NCI-H510A (cell line): ENCODE data around the gene DLX2.

Experiments
- DNase-seq: peaks from one replicate; lab custom pipeline; 2025; lab: John Stamatoyannopoulos, UW

DLX2 gene

DNA sequence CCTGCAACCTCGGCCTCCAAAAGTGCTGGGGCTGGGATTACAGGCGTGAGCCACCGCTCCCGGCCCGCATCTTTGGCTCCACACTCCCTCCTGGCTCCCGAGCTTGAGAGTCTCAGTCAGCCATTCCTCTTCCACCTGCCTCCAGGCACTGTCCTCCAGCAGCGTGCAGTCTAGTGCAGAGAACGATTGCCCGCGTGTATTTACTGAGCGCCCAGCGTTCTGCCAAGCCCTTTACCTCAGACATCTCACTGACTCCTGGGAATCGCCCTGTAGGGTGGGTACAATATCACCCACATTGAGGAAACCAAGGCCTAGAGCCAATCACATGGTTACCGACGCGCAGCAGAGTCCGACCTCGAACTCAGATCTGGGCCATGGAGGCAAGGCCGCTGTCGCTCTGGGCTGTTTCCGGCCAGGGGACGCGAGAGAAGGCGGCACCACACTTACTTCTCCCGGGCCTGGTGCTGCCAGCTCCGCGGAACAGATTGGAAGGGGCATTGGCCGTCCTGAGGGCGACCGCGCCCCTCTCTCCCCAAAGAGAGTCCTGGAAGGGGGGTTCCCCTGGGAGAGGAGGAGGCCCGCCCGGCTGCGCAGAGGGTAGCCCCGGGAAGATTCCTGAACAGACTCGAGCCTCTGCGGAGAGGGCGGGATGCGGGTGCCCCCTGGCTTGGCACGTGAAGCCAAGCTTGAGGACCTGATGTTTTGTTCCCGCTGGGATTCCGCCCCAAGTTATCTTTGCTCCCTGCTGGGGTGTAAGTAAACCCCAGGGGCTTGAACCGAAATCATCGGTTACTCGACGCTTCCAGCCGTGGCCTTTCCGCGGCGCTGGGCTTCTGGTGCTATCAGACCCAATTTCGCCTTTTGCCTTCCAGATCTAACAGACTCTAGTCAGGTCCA is 5.2 kb upstream of the DLX2 start:
- DNase-seq = no peak

DNA sequence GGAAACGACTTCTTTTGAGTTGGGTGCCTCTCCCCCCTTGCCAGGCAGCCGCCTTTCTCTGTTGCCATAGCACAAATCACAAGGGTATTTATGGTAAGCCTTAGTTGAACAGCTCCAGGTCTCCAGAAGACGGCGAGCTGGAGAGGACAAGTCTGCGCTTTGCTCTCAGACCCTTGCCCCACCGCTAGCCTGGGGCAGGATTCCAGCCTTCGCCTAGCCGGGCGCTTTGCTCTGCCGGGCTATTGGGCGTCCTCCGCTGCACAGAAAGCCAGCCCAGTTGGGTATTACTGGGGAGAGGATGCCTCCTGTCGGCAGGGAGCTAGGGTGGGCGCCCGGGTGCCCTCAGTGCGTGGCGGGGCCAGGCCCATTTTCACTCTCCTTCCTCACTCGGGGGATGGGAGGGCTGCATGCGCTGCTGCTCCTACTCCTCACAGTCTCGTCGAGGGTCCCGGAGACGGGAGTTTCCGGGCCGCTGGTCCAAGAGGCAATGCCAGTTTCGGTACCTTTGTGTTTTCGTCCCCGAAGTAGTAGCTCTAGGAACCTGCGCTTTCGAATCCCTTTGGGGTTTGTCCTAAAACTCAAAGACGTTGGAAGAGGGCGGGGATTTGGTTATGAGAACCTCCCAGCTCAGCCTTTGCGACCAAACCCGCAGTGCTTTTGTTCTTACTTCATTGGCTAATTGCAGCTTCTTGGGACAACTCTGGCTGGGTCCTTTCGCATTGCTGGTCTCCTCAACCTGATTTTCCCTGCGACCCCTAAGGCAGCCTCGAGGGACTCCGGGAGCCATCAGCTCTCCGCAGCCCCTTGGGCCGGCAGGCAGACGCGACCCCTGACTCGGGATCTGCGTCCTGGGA is 3.6 kb upstream of the DLX2 start:
- DNase-seq = peak; percentile 27

- no peak for DNase-seq
Measured at GRCh38 chr2:172105471-172106107, 2.9 kb upstream of the DLX2 start.

DNA sequence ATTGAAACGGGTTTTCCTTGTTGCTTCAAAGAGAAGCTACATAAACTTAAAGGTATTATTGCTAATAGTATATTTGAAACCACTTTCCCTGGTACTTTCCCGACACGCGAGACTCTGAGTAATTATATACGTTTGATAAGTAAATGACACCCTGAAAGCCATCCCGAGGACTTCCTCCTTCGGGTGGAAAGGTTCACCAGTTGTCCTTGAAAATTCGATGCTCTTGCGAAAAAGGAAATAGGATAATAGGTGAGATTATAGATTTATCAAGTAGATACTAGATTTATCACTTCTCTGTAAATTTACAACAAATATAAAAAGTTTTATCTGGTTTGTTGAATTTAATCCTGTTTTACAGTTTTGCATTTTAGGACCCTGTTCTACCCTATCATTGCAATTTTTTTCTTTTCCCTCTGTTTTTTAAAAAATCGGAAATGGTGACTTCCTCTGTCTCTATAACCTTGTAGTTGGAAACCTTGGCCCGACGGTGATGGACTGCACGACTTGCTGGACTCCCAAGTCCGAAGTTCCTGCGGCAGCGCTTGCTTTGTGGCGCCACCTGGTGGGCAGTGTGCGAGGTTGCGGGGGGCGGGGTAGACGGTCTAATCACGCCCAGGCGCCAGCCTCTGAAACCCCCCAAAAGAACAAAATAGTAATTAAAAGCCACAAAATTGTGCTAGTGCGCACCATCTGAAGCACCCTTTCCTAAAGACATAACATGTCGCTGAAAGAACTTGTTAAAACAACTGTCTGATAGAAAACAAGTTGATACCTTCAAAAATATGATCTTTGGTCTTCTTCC is 972 bp upstream of the DLX2 start:
- peak; percentile 76 for DNase-seq

- peak; percentile 55 for DNase-seq
Measured at GRCh38 chr2:172101821-172102390, 794 bp downstream of the DLX2 start.

GRCh38 chr2:172100935-172101820 is 1.5 kb downstream of the DLX2 start:
- DNase-seq = no peak

DNA sequence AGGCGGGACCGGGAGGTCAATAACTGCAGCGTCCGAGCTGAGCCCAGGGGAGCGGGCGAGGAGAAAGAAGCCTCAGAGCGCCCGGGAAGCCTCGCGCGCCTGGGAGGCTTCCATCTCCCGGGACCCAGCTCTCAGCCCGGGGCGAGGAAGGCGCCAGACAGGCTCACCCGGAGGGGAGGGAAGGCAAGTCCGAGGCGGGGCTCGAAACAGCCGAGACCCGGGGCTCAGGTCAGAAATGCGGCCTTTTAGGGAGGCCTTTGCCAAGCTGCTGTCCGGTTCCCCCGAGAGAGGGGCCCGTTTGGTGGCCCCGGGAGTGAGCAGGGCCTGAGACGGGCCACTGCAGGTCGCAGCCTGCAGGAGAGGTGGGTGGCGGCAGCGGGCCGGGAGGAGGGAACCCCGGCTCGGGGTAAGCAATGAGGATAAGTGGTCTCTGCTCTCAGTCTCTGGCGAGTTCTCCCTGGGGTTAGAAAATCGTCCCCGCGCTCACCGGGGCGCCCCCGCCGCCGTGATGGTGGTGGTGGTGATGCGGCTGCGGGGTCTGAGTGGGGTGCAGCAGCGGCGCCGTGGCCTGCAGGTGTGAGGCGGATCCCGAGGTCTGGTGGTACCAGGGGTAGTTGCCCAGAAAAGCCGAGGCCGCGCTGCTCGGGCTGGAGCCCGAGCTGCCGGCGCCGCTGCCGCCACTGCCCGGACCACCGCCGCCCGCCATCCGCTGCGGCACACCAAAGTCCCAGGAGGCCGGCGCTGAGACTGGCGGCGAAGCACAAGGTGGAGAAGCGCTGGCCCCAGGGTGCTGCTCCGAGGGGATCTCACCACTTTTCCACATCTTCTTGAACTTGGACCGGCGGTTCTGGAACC is 2.4 kb downstream of the DLX2 start:
- DNase-seq = no peak

- DNase-seq = no peak
Measured at GRCh38 chr2:172099472-172100079, 3.1 kb downstream of the DLX2 start.

DNA sequence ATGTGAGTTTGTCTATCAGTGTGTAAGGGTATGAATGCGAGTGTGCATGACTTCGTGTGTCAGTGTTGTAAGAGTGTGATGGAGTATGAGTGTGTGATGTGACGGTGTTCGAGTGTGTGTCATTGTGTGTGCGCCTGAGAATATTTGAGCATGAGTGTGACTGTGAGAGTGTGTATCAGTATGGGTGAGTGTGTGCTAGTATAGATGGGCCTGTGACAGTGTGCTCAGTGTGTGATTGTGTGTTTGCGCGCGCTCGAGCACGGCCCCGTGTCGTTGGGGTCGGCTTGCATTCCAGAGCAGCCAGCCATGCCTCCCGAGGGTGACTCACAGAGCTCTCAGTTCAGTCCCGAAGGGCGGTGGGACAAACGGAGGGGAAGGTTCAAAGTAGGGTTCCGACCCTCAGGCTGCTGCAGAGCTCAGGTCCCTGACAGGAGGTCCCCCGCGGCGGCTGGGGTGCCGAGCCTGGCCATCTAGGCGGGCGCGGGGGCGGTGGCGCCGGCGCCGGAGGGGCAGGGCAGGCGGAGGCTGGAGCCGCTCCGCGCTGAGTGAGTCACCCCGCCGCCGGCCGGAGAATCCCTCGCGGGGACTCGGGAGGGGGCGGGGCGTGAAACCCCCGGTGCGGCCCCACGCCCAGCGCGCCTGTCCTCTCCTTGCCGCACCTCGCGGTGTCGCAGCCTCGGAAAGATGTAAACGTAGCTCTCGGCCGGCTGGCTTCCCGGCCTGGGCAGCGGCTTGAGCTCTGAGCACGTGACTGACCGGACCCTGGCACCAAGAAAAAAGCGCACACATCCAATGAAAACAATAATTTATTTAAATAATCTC is 3.8 kb downstream of the DLX2 start:
- DNase-seq = no peak

- no peak for DNase-seq
Measured at GRCh38 chr2:172098287-172098649, 4.4 kb downstream of the DLX2 start.

- no peak for DNase-seq
Measured at GRCh38 chr2:172097557-172098131, 5.1 kb downstream of the DLX2 start.

DNA sequence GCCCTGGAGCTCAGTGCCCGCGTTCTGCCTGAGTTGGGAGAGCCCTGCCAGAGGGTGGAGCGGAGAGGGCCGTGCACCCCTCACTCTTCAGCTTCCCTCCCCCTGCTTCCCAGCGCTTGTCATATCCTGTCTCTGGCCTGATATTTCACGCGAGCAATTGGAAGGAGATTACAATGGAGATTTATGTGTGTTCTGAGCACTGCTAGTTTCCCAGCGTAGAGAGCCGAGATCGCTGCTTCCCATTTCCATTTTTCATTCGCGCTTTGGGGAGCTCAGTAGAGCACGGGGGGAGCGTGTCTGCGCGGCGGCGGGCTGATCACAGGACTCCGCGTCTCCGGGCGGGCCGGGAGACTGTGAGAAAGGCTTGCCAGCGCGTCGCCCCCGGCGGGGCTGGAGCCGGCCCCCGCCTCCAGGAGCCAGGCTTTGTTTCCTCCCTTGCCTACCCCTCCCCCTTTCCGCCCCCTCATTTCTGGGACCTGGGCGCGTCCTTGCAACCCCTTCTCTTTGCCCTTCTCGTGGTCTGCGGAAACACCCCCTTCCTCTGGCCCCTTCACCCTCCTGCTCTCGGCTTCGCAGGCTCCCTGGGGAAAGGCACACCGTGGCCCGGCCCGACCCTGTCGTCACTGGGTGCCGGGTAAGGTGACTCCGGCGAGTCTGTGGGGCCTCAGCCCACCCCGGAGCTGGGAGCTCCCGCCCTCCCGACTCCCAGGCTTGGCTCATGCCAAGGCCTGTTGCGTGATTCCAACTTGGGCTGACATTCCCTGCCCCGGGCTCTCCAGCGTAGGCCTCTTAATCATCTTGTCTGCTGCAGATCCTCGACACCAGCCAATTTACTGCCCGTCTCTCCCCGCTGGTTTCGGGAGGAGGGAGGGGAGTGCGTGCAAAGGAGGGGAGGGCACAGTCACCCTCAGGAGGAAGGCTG is 5.8 kb downstream of the DLX2 start:
- DNase-seq = peak; percentile 15

DNA sequence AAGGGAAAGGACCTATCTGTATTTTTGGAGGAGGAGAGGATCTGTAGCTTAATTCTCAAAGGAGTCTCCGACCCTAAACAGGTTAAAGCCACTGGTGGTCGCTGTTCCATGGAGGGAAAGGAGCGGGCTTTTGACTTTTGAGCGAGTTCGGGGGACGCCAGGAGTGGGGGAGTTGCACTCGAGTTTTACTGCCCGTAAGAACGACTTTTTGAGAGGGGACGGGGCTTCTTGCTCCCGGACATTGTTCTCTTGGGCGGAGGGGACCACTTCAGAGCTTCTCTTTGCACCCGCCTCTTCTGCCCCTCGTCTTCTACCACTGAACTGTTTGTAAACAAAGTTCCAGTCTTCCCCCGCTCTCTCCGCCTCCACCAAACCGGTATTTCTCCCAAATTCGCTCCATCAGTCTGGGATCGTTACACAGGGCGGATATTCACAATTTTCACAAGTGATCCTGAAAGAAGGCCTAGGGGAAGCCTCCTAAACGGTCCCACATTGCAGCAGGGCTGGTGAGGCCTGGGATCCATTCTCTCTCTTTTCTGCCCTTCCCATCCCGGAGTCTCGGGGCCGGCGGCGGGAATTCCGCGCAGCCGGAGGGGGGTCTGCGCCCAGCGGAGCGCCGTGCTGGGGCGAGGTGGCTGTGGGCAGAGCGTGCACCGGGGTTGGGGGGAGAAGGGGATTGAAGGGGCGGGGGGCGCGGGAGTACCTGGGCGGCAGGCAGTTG is 6.6 kb downstream of the DLX2 start:
- no peak for DNase-seq

DNA sequence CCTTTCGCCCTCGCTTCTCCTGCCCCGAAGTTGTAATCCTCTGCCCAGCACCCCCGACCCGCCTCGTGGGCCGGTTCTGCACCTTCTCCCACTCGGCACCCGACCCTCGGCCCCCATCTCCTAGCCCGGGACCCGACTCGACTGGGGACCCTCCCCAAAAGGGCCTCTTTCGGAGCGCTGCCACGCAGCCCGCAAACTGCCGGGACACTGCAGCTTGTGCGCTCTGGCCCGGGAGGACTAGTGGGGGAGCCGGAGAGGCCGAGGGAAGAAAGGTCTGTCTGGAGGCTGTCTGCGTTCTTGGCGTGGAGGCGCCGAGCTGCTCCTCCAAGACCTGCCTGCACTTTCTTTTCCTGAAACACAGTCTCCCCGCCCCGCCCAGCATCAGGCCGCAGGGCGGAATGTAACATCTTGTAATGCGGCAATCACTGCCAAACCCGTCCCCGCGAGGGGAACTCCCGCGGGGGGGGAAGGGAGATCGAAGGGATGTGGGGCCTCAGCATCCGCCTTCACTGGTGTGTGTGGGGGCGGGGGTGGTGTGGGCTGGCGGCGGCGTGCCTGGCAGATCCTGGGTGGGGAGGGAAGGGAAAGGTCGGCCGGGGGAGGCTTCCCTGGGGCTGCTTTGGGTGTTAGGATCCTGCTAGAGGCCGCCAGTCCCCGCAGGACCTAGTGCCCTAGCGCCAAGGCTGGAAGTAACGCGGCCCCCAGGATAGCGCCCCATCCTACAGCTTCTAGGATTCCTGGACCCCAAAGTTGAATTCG is 7.4 kb downstream of the DLX2 start:
- DNase-seq = peak; percentile 50
